HG03108 (cell line): Measurements from ENCODE around the gene IDH3B.

Source experiments
- ATAC-seq: cut with Tn5 transposase; IDR thresholded peaks from one replicate; pipeline ENCODE4 v1.9.1; 2021; ENCODE audit warnings: moderate library complexity; ENCODE audit not compliant: unreplicated experiment

The IDH3B gene

DNA sequence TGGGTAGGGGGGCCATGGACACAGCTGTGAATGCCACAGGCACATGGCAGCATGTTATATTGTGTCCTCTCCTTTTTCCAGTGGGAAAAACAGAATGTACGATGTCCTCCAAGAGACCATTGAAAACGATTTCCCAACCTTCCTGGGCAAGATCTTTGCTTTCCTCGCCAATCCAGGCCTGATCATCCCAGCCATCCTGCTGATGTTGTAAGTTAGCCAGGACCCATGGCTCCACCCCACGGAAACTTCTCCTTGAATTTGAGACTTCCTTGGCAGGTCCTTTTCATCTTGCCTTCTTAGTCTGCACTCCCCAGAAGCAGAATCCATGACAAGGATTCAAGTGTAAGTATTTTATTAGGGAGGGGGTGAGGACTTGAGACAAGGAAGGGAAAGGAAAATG is 39.8 kb downstream of the IDH3B start:
- ATAC-seq: no peak

GRCh38 chr20:2619961-2620595 is 43.9 kb downstream of the IDH3B start:
- no peak for ATAC-seq

GRCh38 chr20:2619337-2619736 is 44.7 kb downstream of the IDH3B start:
- ATAC-seq: no peak

GRCh38 chr20:2618815-2619214 is 45.2 kb downstream of the IDH3B start:
- no peak for ATAC-seq

DNA sequence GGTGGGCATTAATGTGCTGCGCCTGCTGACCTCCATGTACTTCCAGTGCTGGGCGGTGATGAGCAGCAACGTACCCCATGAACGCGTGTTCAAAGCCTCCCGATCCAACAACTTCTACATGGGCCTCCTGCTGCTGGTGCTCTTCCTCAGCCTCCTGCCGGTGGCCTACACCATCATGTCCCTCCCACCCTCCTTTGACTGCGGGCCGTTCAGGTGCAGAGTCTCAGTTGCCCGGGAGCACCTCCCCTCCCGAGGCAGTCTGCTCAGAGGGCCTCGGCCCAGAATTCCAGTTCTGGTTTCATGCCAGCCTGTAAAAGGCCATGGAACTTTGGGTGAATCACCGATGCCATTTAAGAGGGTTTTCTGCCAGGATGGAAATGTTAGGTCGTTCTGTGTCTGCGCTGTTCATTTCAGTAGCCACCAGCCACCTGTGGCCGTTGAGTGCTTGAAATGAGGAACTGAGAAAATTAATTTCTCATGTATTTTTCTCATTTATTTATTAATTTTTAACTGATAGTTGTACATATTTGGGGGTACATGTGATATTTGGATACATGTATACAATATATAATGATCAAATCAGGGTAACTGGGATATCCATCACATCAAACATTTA is 46.8 kb downstream of the IDH3B start:
- ATAC-seq: no peak

DNA sequence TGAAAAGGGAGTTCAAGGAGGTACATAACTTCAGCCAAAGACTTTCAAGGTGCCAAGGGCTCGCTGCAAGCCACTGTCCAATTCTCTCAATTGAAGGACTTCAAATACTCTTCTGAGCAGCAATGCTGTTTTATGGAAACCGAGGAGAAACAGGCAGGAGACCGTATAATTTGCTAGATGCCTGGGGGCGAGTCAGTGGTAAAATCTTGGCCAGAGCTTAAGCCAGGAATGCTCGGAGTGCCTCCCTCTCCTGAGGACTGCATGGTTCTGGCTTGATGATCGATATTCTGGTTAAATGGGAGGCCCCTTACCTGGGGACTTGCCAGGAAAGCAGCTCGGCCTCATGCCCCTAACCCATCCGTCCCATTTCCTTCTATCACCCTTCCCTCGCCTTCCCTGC is 47.4 kb downstream of the IDH3B start:
- ATAC-seq: no peak

- no peak for ATAC-seq
Measured at GRCh38 chr20:2612073-2612472, 51.9 kb downstream of the IDH3B start.

DNA sequence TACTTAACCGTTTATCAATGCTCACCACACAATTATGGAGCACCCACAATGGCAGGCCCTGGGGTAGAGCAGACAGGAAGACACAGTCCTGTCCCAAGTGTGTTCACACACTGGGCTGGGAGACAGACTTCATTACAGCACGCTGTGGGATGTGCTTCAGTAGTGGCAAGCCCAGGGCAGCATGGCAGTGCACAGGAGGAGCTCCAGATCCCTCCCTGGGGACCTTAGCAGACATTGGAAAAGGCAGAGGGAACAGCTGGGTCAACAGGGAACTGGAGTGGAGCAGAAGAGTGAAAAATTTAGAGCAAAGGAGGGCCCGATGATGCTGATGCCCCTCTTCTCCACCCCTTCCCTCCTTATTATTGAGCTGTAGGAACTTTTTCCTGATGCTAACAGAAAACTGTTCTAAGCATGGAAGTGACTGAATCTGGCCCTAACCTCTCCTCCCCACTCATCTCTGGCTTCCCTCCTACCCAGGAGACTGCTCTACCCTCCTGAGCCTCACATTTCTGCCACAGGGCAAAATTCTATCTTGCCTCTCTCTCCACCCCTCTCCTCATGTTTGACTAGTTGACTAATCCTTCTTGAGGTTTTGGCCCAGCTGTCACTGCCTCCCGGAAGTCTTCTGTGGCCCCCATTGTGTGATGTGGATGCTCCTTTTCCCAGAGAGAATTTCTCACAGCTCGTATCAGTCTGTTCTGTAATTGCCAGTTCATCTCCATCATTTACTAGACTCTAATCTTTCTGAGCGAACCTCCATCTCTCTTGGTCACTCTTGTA is 52.9 kb downstream of the IDH3B start:
- ATAC-seq: no peak

GRCh38 chr20:2610326-2610725 is 53.7 kb downstream of the IDH3B start:
- no peak for ATAC-seq
